ENCODE results near the gene TBCCD1. TPM values are rescaled to one million over a fixed set of nuclear protein-coding genes. Genes with fewer than 3 reads are reported as not detected.

The TBCCD1 gene
- total and polyA plus RNA-seq, 2 experiments from 2014 or later = 5.8 to 16.7 TPM

- no peak overlapping the region for H3K4me2 ChIP-seq
- H3K4me1 Mint-ChIP-seq = no peaks in the 10 kb centered on the region
- no peak overlapping the region for H3K27ac Mint-ChIP-seq
Observed at GRCh38 chr3:186589121-186589520, 22.0 kb upstream of the TBCCD1 start.

GRCh38 chr3:186588632-186589031, 21.5 kb upstream of the TBCCD1 start:
- DNase-seq (ENCODE audit: low spot score) (no peak), ATAC-seq (no peak)
- no peaks in the 10 kb centered on the region for H3F3A ChIP-seq (replicated peaks; ENCODE audit: low read depth)
- H3K4me2 ChIP-seq = no peak overlapping the region
- no peaks in the 10 kb centered on the region for H3K79me2 ChIP-seq (replicated peaks; ENCODE audit: insufficient read depth)
- no peak overlapping the region for H3K4me3 ChIP-seq
- H4K20me1 ChIP-seq (replicated peaks; ENCODE audit: insufficient read depth) = no peaks in the 10 kb centered on the region
- H3K27me3 ChIP-seq (ENCODE audit: insufficient read depth) = no peaks in the 10 kb centered on the region
- Mint-ChIP-seq H3K27ac (no peak overlapping the region), H3K9me3 (no peaks in the 10 kb centered on the region), H3K36me3 (ENCODE audit: low read depth) (peaks cover 17% of the 10 kb centered on the region), H3K27me3 (ENCODE audit: insufficient read depth, low read depth, poor library complexity) (no peaks in the 10 kb centered on the region), H3K4me1 (no peaks in the 10 kb centered on the region), H3K4me3 (no peak overlapping the region)
- no peaks in the 10 kb centered on the region for H3K9me2 ChIP-seq (ENCODE audit: insufficient read depth)
- H3K27ac ChIP-seq (ENCODE audit: low read depth) = no peak overlapping the region
- peaks cover 7% of the 10 kb centered on the region for H3K36me3 ChIP-seq (ENCODE audit: insufficient read depth)
- H3K4me1 ChIP-seq (ENCODE audit: insufficient read depth) = no peaks in the 10 kb centered on the region
- no peak overlapping the region for H2AFZ ChIP-seq
- TF ChIP-seq STAT1 (IDR thresholded peaks at IDR 0.05; ENCODE audit: unreplicated experiment) (no peak), CTCF (conservative IDR thresholded peaks at IDR 0.05; ENCODE audit: low read depth in 2 of 2) (no peak), ZNF462 (CRISPR knock-in tag; IDR thresholded peaks at IDR 0.05) (no peak)

More at GRCh38 chr3:186589121-186589520, 22.0 kb upstream of the TBCCD1 start:
- Histone ChIP-seq H3K9me2 (ENCODE audit: insufficient read depth) (no peaks in the 10 kb centered on the region), H3K27me3 (ENCODE audit: insufficient read depth) (no peaks in the 10 kb centered on the region), H3K27ac (ENCODE audit: low read depth) (no peak overlapping the region), H2AFZ (no peak overlapping the region), H3K36me3 (ENCODE audit: insufficient read depth) (peaks cover 2% of the 10 kb centered on the region), H3K79me2 (replicated peaks; ENCODE audit: insufficient read depth) (no peaks in the 10 kb centered on the region), H3K4me3 (no peak overlapping the region), H4K20me1 (replicated peaks; ENCODE audit: insufficient read depth) (no peaks in the 10 kb centered on the region), H3F3A (replicated peaks; ENCODE audit: low read depth) (no peaks in the 10 kb centered on the region), H3K4me1 (ENCODE audit: insufficient read depth) (no peaks in the 10 kb centered on the region)
- H3K27me3 Mint-ChIP-seq (ENCODE audit: insufficient read depth, low read depth, poor library complexity) = no peaks in the 10 kb centered on the region
- H3K9me3 Mint-ChIP-seq = no peaks in the 10 kb centered on the region
- DNase-seq (ENCODE audit: low spot score) (peak; percentile 62), ATAC-seq (no peak; the same call in 2 of the 3 replicates)
- no peak overlapping the region for H3K4me3 Mint-ChIP-seq
- TF ChIP-seq EZH2phosphoT487 (IDR thresholded peaks at IDR 0.05; ENCODE audit: unreplicated experiment) = no peak
- TF ChIP-seq CTCF (conservative IDR thresholded peaks at IDR 0.05; ENCODE audit: low read depth in 2 of 2) = peak; percentile 69 to 76
- no peak for TF ChIP-seq ZNF331 (CRISPR knock-in tag; IDR thresholded peaks at IDR 0.05; ENCODE audit: low read depth)
- no peak for TF ChIP-seq NANOG (IDR thresholded peaks at IDR 0.05; ENCODE audit: borderline replicate concordance)
- no peak for TF ChIP-seq ETS1 (IDR thresholded peaks at IDR 0.05)
- peaks cover 14% of the 10 kb centered on the region for H3K36me3 Mint-ChIP-seq (ENCODE audit: low read depth)

Data from GM23338 (cell line).